Lung (tissue), 12 donors: ENCODE measurements around the gene PRMT2. TPM values are rescaled to one million over a fixed set of nuclear protein-coding genes. Genes with fewer than 3 reads are reported as not detected.

Experiments used
- ATAC-seq: fragments of 200-7000 bp; cut with Tn5 transposase; one replicate; pipeline ENCODE4 v1.9.1; 2020; ENCODE audit warnings: moderate number of reproducible peaks; ENCODE audit not compliant: insufficient read depth, low FRiP score
- DNase-seq, 3 donors: peaks; one replicate each; pipeline ENCODE4 v3.0.0-alpha.2; 2013 to 2017
- H3K27ac ChIP-seq, 2 donors: one replicate each; pipeline ENCODE4 v1.5.1; 2013; ENCODE audit warnings: mild to moderate bottlenecking in 2 of 2, moderate library complexity in 2 of 2, control low read depth in 1 of 2, inconsistent platforms in 1 of 2, low read depth in 1 of 2, low read length in 1 of 2
- H3K27me3 ChIP-seq, 3 donors: one replicate each; pipeline ENCODE4 v1.5.1; 2013; ENCODE audit warnings: low read length in 2 of 3; ENCODE audit not compliant: control insufficient read depth in 3 of 3, insufficient read depth in 3 of 3
- H3K36me3 ChIP-seq, 4 donors: one replicate each; pipeline ENCODE4 v1.5.1; 2013; ENCODE audit warnings: low read length in 4 of 4, mild to moderate bottlenecking in 1 of 4, moderate library complexity in 1 of 4; ENCODE audit not compliant: control insufficient read depth in 4 of 4, insufficient read depth in 4 of 4
- H3K4me1 ChIP-seq, 5 donors: one replicate each; pipeline ENCODE4 v1.5.1; 2013; ENCODE audit warnings: low read length in 5 of 5, mild to moderate bottlenecking in 2 of 5, moderate library complexity in 1 of 5; ENCODE audit not compliant: control insufficient read depth in 5 of 5, insufficient read depth in 5 of 5
- H3K4me3 ChIP-seq: one replicate; pipeline ENCODE4 v1.5.1; 2013; ENCODE audit warnings: mild to moderate bottlenecking, control low read depth, moderate library complexity
- H3K9ac ChIP-seq, 2 donors: one replicate each; pipeline ENCODE4 v1.5.1; 2013; ENCODE audit warnings: low read length in 2 of 2, control low read depth in 1 of 2; ENCODE audit not compliant: insufficient read depth in 1 of 2
- H3K9me3 ChIP-seq, 4 donors: one replicate each; pipeline ENCODE4 v1.5.1; 2013; ENCODE audit warnings: low read length in 3 of 4, mild to moderate bottlenecking in 1 of 4, moderate library complexity in 1 of 4; ENCODE audit not compliant: control insufficient read depth in 4 of 4, insufficient read depth in 3 of 4
- CTCF ChIP-seq: IDR thresholded peaks from 2 replicates; pipeline ENCODE4 v1.5.1; 2012; ENCODE audit warnings: mild to moderate bottlenecking; ENCODE audit errors: control extremely low read depth, extremely low read depth
- WGBS, 2 donors: extraction: QIAGEN DNeasy Blood & Tissue Kit; methylation state at CpG; one replicate each; pipeline ENCODE4 v1.1.7; 2013; 5-methylcytosine and 5-hydroxymethylcytosine counted together
- polyA plus RNA-seq, 2 donors: library from polyadenylated mRNA; stranded (reverse); fragments of 200-250 nt; gene quantifications; one replicate each; pipeline ENCODE4 v1.2.1, GENCODE V29; 2013
- total RNA-seq, 2 donors: library from RNA; depleted of rRNA in 1 of 2; stranded (reverse); fragments of >200 nt in 1 of 2; gene quantifications; one replicate each; pipeline ENCODE4 v1.2.1, GENCODE V29; 2014 to 2021
- donor health status: control.
- donor health status: control.
- donor health status: Bipolar disorder and iron deficiency.
- donor health status: healthy.
- donor health status: DM: yes; HTN: yes; CAD: no.

The PRMT2 gene
- total and polyA plus RNA-seq, 4 donors, result 58.2 to 114 (median 90.8) TPM

GRCh38 chr21:46604975-46605766 is 30.3 kb upstream of the PRMT2 start, which contains the start of gene S100B:
Gene S100B, minus strand, starts transcription at chr21:46605082. Its CDS starts 2,667 bp downstream, at chr21:46602415.
- H3K4me3 ChIP-seq, result no peak within 1 kb of the TSS
- H3K27me3 ChIP-seq, result no peaks in the 10 kb centered on the region
- 65 to 67% methylated on average over 15 of the region's 15 CpGs for WGBS, 2 donors
- no peak within 1 kb of the TSS for H3K9ac ChIP-seq
- H3K9me3 ChIP-seq, result peaks cover 0 to 3% (median 0%) of the 10 kb centered on the region in 4 donors
- ATAC-seq (no peak), DNase-seq (peak in 1 of 3 donors; percentile 39)
- H3K4me1 ChIP-seq, result peaks cover 0 to 16% (median 2%) of the 10 kb centered on the region in 5 donors
- H3K36me3 ChIP-seq, result no peaks in the 10 kb centered on the region
- no peak for TF ChIP-seq CTCF
- peak within 1 kb of the TSS in 1 of 2 donors; percentile 9 for H3K27ac ChIP-seq

DNA sequence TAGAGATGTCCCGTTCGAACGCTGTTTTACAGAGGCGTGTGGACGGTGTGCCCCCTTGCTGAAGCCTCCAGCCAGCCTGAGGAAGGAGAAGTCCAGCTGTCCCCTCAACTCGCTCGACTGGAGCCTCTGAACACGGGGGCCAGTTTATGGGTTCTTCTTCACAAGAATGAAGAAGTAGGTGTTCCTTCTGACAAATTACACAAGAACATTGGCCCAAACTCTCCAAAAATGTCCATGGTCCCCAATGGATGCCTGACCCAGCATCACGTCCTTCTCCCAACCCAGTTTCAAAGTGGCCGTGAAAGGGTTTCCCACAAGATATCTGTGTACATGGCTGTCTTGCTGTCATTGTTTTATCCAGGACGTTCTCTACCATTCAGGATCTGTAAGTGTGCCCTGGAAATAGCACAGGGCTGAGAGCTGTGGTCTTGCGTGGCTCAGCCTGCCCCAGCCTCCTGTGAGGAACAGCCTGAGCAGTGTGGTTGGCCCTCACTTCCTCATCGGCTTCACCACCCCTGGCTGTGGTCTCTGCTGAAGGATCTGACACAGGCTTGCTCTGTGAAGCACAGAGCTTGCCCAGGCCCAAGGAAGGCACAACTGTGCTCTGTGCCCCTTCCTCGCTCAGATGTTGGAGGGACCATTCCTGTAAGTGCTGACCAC is 29.6 kb upstream of the PRMT2 start:
- H3K27ac ChIP-seq, result peak overlapping the region in 1 of 2 donors; percentile 9
- peak; percentile 72 for ATAC-seq
- no peak for DNase-seq
- H3K4me3 ChIP-seq, result no peak overlapping the region
- no peaks in the 10 kb centered on the region for H3K27me3 ChIP-seq
- no peak for TF ChIP-seq CTCF
- no peak overlapping the region for H3K9ac ChIP-seq
- H3K9me3 ChIP-seq, result peaks cover 0 to 8% (median 1%) of the 10 kb centered on the region in 4 donors
- H3K36me3 ChIP-seq, result no peaks in the 10 kb centered on the region
- peaks cover 0 to 16% (median 2%) of the 10 kb centered on the region in 5 donors for H3K4me1 ChIP-seq
- WGBS, 2 donors, result 48 to 61% methylated on average over 14 of the region's 14 CpGs

DNA sequence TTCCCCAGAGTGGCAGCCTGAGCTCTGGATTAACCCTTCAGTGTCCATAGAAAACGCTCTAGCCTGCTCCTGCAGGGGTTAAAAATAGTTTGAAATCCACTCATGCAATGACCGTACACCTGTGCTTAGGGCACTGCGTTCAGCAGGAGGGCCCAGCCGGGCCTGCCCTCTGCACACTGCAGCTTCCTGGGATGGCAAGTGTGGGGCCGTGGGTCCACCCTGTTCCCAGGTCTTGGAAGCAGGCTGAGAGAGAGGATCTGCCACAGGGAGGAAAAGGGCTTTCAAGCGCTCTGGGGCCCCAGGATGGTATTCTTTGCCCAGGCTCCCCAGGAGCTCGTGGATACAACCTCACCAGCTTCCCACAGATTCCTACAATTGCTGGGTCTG is 29.1 kb upstream of the PRMT2 start:
- DNase-seq, result no peak
- Histone ChIP-seq H3K27me3 (no peaks in the 10 kb centered on the region), H3K4me1 (peaks cover 0 to 16% (median 2%) of the 10 kb centered on the region in 5 donors), H3K9me3 (peaks cover 0 to 8% (median 1%) of the 10 kb centered on the region in 4 donors), H3K4me3 (no peak overlapping the region), H3K9ac (no peak overlapping the region), H3K36me3 (no peaks in the 10 kb centered on the region), H3K27ac (no peak overlapping the region)
- no peak for ATAC-seq
- 50 to 65% methylated on average over 7 of the region's 7 CpGs for WGBS, 2 donors
- no peak for TF ChIP-seq CTCF
